GM13977 (cell line): ENCODE measurements around the gene ALPK1.

ENCODE experiments used
- DNase-seq: peaks from one replicate; pipeline ENCODE4 v3.0.0; 2012; ENCODE audit warnings: low spot score
- CTCF ChIP-seq: IDR thresholded peaks from 2 replicates; pipeline ENCODE4 v1.5.1; 2012; ENCODE audit warnings: mild to moderate bottlenecking, control low read depth; ENCODE audit not compliant: insufficient read depth; ENCODE audit errors: extremely low read depth, missing control alignments
- in situ Hi-C: fragments of 300-500 bp; cut with MboI; formaldehyde crosslinking; loops from one replicate; pipeline ENCODE4 v1.12.0; 2022; ENCODE audit warnings: low sequenced_read_pairs, low pct_unique_long_range_greater_than_20kb, mixed read lengths, inconsistent platforms; ENCODE audit not compliant: unreplicated experiment

Gene ALPK1

GRCh38 chr4:112341033-112341432 lies 43.9 kb downstream of the ALPK1 start:
- no peak for DNase-seq
- in situ Hi-C loops, result loop anchor here (25.0 kb wide), 2 partner anchors 271 to 421 kb away; no protein-coding TSS in a partner anchor
- no peak for TF ChIP-seq CTCF

- TF ChIP-seq CTCF, result no peak
- no peak for DNase-seq
- in situ Hi-C loops, result loop anchor here (25.0 kb wide), 2 partner anchors 269 to 419 kb away; no protein-coding TSS in a partner anchor
Observed at GRCh38 chr4:112343330-112344080, 46.3 kb downstream of the ALPK1 start.

- in situ Hi-C loops, result loop anchor here (25.0 kb wide), 2 partner anchors 264 to 414 kb away; no protein-coding TSS in a partner anchor
- no peak for DNase-seq
- no peak for TF ChIP-seq CTCF
Observed at GRCh38 chr4:112348488-112349158, 51.5 kb downstream of the ALPK1 start.

- in situ Hi-C loops, result no loop called here
- DNase-seq, result no peak
- TF ChIP-seq CTCF, result no peak
Observed at GRCh38 chr4:112352736-112353135, 55.6 kb downstream of the ALPK1 start.

- DNase-seq, result no peak
- in situ Hi-C loops, result no loop called here
- no peak for TF ChIP-seq CTCF
Observed at GRCh38 chr4:112355662-112356061, 58.5 kb downstream of the ALPK1 start.

GRCh38 chr4:112357453-112357852 lies 60.3 kb downstream of the ALPK1 start:
- in situ Hi-C loops, result no loop called here
- TF ChIP-seq CTCF, result no peak
- DNase-seq, result no peak
